NOMO-1 (cell line): Measurements from ENCODE around the gene GRPEL1.

Source experiments
- DNase-seq, 2 experiments: peaks; one replicate each; lab custom pipeline; 2025; ENCODE audit not compliant: unreplicated experiment in 2 of 2; lab: John Stamatoyannopoulos, UW

Gene GRPEL1

GRCh38 chr4:7067126-7067451, 775 bp downstream of the GRPEL1 start:
- peak; percentile 66 to 85 for DNase-seq

DNA sequence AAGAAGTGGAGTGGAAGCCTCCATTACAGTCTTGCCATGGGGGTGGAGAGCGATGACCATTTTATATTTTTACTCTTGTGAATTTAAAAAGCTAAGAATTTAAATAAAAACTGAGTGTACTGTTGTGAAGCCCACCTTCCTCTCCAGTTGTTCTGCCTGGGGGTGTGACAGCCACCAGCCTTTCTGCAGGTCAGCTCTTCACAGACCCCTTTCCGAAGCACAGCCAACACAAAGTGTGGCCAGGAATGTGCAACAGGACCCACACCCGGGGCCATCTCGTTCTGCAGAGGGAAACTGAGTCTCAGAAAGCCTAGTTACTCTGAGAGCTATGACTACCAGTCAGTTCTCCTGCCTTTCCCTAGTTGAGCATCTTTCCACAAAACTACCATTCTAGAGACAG, 1.4 kb downstream of the GRPEL1 start:
- DNase-seq: no peak

GRCh38 chr4:7066006-7066405, 1.9 kb downstream of the GRPEL1 start:
- DNase-seq: no peak

- DNase-seq: no peak
These were observed 4.5 kb downstream of the GRPEL1 start for GRCh38 chr4:7063362-7063761.

- no peak for DNase-seq
These were observed 5.0 kb downstream of the GRPEL1 start for GRCh38 chr4:7062816-7063215.

DNA sequence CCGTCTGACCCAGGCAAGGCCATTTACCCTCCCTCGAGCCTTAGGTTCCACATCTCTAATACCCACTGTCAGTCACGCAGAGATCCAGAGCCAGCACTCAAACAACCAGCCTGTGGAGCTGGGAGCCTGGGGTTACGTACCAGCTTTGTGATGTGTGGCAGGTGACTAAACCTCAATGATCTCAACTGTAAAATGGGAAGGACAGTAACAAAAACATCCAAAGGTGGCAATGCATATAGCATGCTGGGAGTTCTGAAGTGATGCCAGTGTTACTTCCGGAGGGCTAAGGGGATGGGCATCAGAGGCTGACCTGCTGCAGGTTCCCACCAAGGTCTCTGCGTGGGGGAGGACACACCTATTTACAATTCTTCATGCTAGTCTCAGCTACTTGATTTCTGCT, 6.0 kb downstream of the GRPEL1 start:
- DNase-seq: no peak

DNA sequence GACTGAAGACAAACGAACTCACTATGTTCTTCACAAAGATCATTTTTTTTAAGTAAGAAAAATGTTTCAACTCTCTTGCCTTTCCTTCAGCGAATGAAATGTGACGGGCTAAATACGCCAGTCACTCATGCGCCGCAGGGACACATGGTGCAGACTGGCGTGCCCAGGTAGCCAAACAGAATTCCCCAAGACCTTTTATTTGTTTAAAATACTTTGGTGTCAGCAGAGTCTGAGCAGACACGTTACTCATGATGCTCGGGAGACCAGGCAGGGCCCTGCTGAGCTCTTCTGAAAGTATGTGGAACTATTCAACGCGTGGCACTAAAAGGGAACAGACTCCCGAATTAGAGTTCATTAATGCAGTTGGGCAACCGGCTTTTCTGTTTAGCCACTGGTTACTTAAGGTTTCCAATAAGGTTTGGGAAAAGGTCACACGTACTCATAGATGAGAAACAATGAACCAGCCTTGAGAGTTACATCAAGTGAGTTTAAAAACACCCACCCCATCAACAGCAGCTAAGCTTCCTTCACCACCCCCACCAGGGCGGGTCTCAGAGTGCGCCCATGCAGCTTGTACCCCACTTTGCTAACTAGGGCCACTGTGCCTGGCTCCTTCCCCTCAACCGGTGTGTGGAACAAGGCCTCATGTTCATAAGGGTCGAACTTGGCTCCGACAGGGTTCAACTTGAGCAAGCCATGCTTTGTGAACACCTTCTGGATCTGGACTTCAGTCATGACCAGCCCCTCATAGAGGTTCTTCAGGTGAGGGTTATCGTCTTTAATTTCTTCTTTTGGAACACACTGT, 7.3 kb downstream of the GRPEL1 start:
- DNase-seq: peak; percentile 34 to 74

GRCh38 chr4:7059662-7060061, 8.2 kb downstream of the GRPEL1 start:
- peak; percentile 91 to 92 for DNase-seq

GRCh38 chr4:7058792-7059191, 9.1 kb downstream of the GRPEL1 start:
- DNase-seq: no peak

- DNase-seq: no peak
These were observed 11.9 kb downstream of the GRPEL1 start for GRCh38 chr4:7055990-7056325.

- no peak for DNase-seq
These were observed 12.5 kb downstream of the GRPEL1 start for GRCh38 chr4:7055111-7055989.

- DNase-seq: no peak
These were observed 13.6 kb downstream of the GRPEL1 start for GRCh38 chr4:7054106-7054880.

DNA sequence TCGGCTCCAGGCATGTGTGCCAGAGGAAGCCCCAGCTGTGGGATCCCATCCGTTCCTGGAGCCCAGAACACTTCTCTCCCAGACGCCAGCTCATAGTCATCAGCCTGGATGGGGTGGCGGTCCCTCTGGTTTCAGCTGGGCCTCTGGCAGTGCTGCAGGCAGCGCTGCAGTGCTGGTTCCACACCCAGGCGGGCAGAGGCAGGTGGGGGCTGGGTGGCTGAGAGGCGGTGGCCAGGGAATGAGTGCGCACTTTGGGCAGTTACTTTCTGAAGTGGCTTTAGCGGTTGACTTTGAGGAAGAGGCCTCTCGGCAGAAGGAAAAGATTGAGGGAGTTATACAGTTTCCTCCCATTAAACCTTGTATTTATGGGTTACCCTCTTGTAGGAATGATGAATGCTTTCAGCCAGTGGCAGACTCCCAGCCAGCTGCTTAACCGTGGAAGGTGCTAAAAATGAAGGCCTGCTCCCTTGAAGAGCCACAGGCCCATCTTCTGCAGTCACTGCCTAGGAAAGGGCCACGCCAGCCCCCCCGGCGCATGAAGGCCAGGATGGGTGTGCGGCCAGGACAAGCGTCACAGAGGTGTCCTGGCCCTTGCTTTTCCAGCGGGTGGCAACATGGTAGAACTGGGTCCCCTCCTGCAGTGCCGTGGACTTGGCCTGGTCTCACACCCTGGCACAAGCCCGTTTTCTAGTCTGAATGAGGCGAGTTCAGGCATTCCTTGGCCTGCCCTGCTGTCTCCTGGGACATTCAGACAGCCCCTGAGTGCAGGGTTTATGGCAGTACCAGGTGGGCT, 14.7 kb downstream of the GRPEL1 start:
- DNase-seq: peak; percentile 92 to 93

DNA sequence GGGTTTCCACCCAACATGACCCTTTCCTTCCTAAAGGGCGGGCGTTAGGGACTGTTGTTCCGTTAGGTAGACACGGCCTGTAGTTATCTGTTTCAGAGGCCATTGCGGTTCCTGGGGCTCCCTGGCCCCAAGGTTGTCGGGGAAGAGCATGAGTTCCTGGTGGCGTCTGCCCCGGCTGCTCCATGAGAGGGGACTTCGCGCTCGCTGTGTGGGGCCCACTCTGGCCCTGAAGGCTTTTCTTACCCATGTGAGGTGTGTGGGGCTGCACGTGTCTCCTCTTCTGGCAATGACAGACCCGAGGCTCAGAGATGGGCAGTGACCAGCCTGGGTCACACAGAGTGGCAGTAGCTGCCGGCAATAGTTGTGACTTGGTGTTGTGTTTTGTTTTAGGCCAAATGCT, 15.6 kb downstream of the GRPEL1 start:
- no peak for DNase-seq

DNA sequence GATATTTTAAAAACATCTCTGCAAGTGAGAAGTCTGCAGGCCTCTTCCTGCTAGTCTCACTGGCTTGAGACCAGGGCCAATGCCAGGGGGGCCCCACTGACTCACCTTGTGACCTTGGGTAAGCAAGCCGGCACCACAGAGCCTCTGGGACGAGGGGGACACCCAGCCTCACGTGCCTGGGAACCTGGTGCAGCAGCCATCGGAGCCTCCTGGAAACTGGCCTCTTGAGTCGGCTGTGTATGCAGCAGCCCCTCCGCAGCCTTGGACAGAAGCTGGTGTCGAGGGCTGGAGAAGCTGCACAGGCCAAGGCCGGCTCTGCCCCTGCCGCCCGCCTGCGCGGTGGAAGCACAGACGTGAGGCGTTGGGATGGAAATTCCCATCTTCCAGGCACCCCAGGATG, 16.0 kb downstream of the GRPEL1 start:
- DNase-seq: no peak

- DNase-seq: no peak
These were observed 16.7 kb downstream of the GRPEL1 start for GRCh38 chr4:7051144-7051495.

DNA sequence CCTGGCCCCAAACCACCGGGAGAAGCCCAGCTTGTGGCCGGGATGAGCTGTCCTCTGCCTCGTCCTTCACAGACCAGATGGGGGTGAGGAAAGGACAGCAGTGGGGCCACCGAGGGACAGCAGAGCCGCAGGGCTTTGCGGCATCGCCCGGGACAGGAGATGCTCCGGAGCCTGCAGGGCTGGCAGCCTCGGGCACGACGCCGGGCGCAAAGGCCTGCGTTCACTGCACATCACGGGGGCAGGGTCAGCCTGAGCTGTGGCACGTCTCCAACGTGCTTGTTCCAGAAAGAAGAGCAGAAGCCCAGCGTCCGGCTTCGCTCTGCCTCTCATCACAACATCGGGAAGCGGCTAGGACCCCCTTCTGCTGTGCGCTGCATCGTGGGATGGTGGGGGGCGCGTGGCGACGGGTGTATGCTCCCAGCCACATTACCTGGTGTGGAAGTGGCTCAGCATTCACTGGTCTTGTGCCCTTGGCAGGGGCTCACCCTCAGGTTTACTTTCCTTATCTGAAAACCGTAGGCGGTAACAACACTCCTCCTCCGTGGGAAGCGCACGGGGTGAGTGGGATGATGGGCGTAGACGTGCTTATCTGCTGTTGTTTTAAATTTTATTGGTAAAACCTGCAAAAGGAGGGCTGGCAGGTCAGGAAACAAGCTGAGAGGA, 17.3 kb downstream of the GRPEL1 start:
- no peak for DNase-seq

GRCh38 chr4:7049739-7050138, 18.1 kb downstream of the GRPEL1 start:
- DNase-seq: no peak

DNA sequence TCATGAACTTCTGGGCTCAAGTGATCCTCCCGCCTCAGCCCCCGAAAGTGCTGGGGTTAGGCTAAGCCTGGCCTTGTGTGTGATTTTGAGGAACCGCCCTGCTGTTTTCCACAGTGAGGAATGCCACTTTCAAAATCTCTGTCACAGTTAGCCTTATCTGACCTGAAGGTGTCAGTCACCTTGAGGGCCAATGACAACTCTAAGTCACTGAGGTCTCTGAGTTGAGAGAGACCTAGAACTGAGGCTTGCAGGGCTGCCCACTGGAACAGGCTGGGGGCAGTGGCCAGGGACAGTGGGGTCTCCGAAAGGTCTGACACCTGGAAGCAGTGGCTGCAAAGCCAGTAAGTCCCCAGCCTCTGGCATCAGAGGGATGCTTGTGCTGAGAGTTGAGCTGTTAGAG, 18.6 kb downstream of the GRPEL1 start:
- no peak for DNase-seq

DNA sequence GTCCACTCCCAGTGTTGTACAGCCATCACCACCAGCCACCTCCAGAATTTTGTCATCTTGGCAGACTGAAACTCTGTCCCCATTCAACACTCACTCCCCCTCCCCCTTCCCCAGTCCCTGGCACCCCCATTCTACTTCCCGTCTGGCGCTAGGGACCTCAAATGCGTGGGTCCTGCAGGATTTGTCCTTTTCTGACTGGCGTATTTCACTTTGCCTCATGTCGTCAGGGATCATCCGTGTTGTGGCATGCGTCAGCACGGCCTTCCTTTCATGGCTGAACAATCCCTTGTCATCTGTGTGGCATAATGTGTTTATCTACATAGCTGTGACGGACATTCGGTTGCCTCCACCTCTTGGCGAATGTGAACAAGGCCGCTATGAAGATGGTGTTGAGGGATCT, 19.2 kb downstream of the GRPEL1 start:
- no peak for DNase-seq
